SK-N-SH treated with all-trans-retinoic acid at 6 μM for 48 hours (cell line): ENCODE data around the gene PGAP6.
"Not testable (repeated sequence)": the region's sequence is repeated elsewhere in the genome, so short reads cannot be mapped to it uniquely, and the experiment has no call there.

Experiments
- ATAC-seq: fragments of 200-7000 bp; cut with Tn5 transposase; 3 replicates; pipeline ENCODE4 v1.9.1; 2020; ENCODE audit warnings: mild to moderate bottlenecking, moderate library complexity
- BACH2 ChIP-seq: fragments of 250-450 bp; sonication (Bioruptor Pico); IDR thresholded peaks from 2 replicates; pipeline ENCODE4 v1.9.0; 2021; ENCODE audit warnings: mild to moderate bottlenecking, borderline replicate concordance
- CREB5 ChIP-seq: fragments of 250-450 bp; sonication (Bioruptor Pico); IDR thresholded peaks from 2 replicates; pipeline ENCODE4 v1.5.1; 2020; ENCODE audit warnings: low read depth, mild to moderate bottlenecking, moderate library complexity
- CSDC2 ChIP-seq: fragments of 250-450 bp; sonication (Bioruptor Pico); IDR thresholded peaks from 2 replicates; pipeline ENCODE4 v1.5.0; 2020; ENCODE audit warnings: mild to moderate bottlenecking, moderate library complexity
- ESRRG ChIP-seq: fragments of 250-450 bp; sonication (Bioruptor Pico); IDR thresholded peaks from 2 replicates; pipeline ENCODE4 v1.6.1; 2021; ENCODE audit warnings: mild to moderate bottlenecking
- GLIS3 ChIP-seq: fragments of 250-450 bp; sonication (Bioruptor Pico); IDR thresholded peaks from 2 replicates; pipeline ENCODE4 v1.5.0; 2020; ENCODE audit warnings: mild to moderate bottlenecking, moderate library complexity
- ISL1 ChIP-seq: fragments of 250-450 bp; sonication (Bioruptor Pico); IDR thresholded peaks from 2 replicates; pipeline ENCODE4 v2.1.2; 2022; ENCODE audit warnings: mild to moderate bottlenecking, moderate library complexity
- OSR1 ChIP-seq: fragments of 250-450 bp; sonication (Bioruptor Pico); IDR thresholded peaks from 2 replicates; pipeline ENCODE4 v1.8.0; 2022; ENCODE audit warnings: moderate library complexity, mild to moderate bottlenecking, inconsistent platforms
- PPARA ChIP-seq: fragments of 250-450 bp; sonication (Bioruptor Pico); IDR thresholded peaks from 2 replicates; pipeline ENCODE4 v1.5.0; 2020; ENCODE audit warnings: mild to moderate bottlenecking, borderline replicate concordance
- TOX ChIP-seq: fragments of 250-450 bp; sonication (Bioruptor Pico); IDR thresholded peaks from 2 replicates; pipeline ENCODE4 v1.8.0; 2021; ENCODE audit warnings: mild to moderate bottlenecking, moderate library complexity, borderline replicate concordance
- ZC3H10 ChIP-seq: fragments of 250-450 bp; sonication (Bioruptor Pico); IDR thresholded peaks from 2 replicates; pipeline ENCODE4 v1.5.1; 2021; ENCODE audit warnings: mild to moderate bottlenecking, moderate library complexity
- ZFP3 ChIP-seq: fragments of 250-450 bp; sonication (Bioruptor Pico); IDR thresholded peaks from 2 replicates; pipeline ENCODE4 v1.5.0; 2020; ENCODE audit warnings: mild to moderate bottlenecking, moderate library complexity
- ZFP30 ChIP-seq: fragments of 450-650 bp; formaldehyde crosslinking; IDR thresholded peaks from 2 replicates; pipeline ENCODE4 v1.5.0; 2022; ENCODE audit warnings: mild to moderate bottlenecking, moderate library complexity
- ZNF565 ChIP-seq: fragments of 450-650 bp; formaldehyde crosslinking; conservative IDR thresholded peaks from 2 replicates; pipeline ENCODE4 v1.5.0; 2020; ENCODE audit warnings: low read depth, mild to moderate bottlenecking, moderate library complexity
- ZNF70 ChIP-seq: fragments of 450-650 bp; formaldehyde crosslinking; IDR thresholded peaks from 2 replicates; pipeline ENCODE4 v1.5.0; 2020; ENCODE audit warnings: mild to moderate bottlenecking, moderate library complexity
- ZNF8 ChIP-seq: fragments of 450-650 bp; formaldehyde crosslinking; IDR thresholded peaks from 2 replicates; pipeline ENCODE4 v1.5.0; 2020; ENCODE audit warnings: mild to moderate bottlenecking, moderate library complexity
- TF ChIP-seq, protein P1 (sequence below): fragments of 250-450 bp; sonication (Bioruptor Pico); IDR thresholded peaks from 2 replicates; pipeline ENCODE4 v1.5.0; 2020; ENCODE audit warnings: mild to moderate bottlenecking, moderate library complexity
- TF ChIP-seq, protein P2 (sequence below): fragments of 250-450 bp; sonication (Bioruptor Pico); IDR thresholded peaks from 2 replicates; pipeline ENCODE4 v1.8.0; 2020; ENCODE audit warnings: mild to moderate bottlenecking, moderate library complexity, borderline replicate concordance
- TF ChIP-seq, protein P3 (sequence below): fragments of 250-450 bp; sonication (Bioruptor Pico); IDR thresholded peaks from 2 replicates; pipeline ENCODE4 v1.5.1; 2021; ENCODE audit warnings: mild to moderate bottlenecking, moderate library complexity

Gene PGAP6

DNA sequence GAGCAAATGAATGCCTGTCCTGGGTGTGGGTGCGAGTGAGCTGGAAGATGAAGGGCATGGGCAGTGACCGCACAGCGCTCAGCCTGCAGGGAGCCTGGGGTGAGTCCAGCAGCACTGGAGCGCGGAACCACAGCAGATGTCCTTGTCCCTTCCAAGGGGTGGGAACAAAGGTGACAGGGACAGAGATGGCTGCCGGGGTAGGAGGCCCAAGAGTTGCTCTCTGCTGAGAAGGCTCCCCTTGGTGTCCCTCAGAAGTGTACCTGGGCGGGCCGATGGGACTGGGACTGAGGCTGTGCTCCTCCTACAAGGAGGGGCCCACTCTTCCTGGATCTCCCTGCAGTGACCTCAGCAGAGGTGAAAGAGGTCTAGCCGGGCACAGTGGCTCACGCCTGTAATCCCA is 7.6 kb upstream of the PGAP6 start:
- no peak for ATAC-seq

DNA sequence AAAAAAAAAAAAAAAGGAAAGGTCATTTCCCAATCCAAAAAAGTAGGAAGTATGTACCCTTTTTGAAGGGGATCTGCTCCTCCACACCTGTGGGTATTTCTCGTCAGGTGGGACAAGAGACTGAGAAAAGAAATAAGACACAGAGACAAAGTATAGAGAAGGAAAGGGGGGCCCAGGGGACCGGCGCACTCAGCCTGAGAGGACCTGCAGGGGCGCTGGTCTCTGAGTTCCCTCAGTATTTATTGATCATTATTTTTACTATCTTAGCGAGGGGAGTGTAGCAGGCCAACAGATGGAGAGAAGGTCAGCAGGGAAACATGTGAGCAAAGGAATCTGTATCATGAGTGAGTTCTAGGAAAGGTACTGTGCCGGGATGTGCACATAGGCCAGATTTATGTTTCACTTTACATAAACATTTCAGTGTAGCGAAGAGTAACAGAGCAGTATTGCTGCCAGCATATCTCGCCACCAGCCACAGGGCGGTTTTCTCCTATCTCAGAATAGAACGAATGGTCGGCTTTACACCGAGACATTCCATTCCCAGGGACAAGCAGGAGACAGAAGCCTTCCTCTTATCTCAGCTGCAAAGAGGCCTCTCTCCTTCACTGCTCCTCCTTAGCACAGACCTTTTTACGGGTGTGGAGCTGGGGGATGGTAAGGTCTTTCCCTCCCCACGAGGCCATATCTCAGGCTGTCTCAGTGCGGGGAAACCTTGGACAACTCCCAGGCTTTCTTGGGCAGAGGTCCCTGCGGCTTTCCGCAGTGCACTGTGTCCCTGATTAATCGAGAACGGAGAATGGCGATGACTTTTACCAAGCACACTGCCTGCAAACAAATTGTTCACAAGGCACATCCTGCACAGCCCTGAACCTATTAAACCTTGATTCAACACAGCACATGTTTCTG is 6.2 kb upstream of the PGAP6 start:
- ATAC-seq, result not testable (repeated sequence)

More for the DNA sequence above, 7.6 kb upstream of the PGAP6 start:
- TF ChIP-seq ESRRG (CRISPR knock-in tag), result no peak
- TF ChIP-seq ISL1 (CRISPR knock-in tag), result no peak
- TF ChIP-seq, protein P1, sequence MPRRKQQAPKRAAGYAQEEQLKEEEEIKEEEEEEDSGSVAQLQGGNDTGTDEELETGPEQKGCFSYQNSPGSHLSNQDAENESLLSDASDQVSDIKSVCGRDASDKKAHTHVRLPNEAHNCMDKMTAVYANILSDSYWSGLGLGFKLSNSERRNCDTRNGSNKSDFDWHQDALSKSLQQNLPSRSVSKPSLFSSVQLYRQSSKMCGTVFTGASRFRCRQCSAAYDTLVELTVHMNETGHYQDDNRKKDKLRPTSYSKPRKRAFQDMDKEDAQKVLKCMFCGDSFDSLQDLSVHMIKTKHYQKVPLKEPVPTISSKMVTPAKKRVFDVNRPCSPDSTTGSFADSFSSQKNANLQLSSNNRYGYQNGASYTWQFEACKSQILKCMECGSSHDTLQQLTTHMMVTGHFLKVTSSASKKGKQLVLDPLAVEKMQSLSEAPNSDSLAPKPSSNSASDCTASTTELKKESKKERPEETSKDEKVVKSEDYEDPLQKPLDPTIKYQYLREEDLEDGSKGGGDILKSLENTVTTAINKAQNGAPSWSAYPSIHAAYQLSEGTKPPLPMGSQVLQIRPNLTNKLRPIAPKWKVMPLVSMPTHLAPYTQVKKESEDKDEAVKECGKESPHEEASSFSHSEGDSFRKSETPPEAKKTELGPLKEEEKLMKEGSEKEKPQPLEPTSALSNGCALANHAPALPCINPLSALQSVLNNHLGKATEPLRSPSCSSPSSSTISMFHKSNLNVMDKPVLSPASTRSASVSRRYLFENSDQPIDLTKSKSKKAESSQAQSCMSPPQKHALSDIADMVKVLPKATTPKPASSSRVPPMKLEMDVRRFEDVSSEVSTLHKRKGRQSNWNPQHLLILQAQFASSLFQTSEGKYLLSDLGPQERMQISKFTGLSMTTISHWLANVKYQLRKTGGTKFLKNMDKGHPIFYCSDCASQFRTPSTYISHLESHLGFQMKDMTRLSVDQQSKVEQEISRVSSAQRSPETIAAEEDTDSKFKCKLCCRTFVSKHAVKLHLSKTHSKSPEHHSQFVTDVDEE (CRISPR knock-in tag), result no peak
- TF ChIP-seq PPARA, result no peak
- TF ChIP-seq, protein P2, sequence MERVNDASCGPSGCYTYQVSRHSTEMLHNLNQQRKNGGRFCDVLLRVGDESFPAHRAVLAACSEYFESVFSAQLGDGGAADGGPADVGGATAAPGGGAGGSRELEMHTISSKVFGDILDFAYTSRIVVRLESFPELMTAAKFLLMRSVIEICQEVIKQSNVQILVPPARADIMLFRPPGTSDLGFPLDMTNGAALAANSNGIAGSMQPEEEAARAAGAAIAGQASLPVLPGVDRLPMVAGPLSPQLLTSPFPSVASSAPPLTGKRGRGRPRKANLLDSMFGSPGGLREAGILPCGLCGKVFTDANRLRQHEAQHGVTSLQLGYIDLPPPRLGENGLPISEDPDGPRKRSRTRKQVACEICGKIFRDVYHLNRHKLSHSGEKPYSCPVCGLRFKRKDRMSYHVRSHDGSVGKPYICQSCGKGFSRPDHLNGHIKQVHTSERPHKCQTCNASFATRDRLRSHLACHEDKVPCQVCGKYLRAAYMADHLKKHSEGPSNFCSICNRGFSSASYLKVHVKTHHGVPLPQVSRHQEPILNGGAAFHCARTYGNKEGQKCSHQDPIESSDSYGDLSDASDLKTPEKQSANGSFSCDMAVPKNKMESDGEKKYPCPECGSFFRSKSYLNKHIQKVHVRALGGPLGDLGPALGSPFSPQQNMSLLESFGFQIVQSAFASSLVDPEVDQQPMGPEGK (CRISPR knock-in tag), result no peak
- TF ChIP-seq ZFP3 (CRISPR knock-in tag), result no peak
- TF ChIP-seq OSR1 (CRISPR knock-in tag), result no peak
- TF ChIP-seq, protein P3, sequence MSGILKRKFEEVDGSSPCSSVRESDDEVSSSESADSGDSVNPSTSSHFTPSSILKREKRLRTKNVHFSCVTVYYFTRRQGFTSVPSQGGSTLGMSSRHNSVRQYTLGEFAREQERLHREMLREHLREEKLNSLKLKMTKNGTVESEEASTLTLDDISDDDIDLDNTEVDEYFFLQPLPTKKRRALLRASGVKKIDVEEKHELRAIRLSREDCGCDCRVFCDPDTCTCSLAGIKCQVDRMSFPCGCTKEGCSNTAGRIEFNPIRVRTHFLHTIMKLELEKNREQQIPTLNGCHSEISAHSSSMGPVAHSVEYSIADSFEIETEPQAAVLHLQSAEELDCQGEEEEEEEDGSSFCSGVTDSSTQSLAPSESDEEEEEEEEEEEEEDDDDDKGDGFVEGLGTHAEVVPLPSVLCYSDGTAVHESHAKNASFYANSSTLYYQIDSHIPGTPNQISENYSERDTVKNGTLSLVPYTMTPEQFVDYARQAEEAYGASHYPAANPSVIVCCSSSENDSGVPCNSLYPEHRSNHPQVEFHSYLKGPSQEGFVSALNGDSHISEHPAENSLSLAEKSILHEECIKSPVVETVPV (CRISPR knock-in tag), result no peak
- TF ChIP-seq ZFP30, result no peak
- no peak for TF ChIP-seq GLIS3 (CRISPR knock-in tag)
- TF ChIP-seq ZNF565 (CRISPR knock-in tag), result no peak
- no peak for TF ChIP-seq CSDC2 (CRISPR knock-in tag)
- no peak for TF ChIP-seq ZC3H10 (CRISPR knock-in tag)
- no peak for TF ChIP-seq ZNF8 (CRISPR knock-in tag)
- TF ChIP-seq BACH2 (CRISPR knock-in tag), result no peak
- TF ChIP-seq ZNF70, result no peak
- TF ChIP-seq CREB5 (CRISPR knock-in tag), result no peak

DNA sequence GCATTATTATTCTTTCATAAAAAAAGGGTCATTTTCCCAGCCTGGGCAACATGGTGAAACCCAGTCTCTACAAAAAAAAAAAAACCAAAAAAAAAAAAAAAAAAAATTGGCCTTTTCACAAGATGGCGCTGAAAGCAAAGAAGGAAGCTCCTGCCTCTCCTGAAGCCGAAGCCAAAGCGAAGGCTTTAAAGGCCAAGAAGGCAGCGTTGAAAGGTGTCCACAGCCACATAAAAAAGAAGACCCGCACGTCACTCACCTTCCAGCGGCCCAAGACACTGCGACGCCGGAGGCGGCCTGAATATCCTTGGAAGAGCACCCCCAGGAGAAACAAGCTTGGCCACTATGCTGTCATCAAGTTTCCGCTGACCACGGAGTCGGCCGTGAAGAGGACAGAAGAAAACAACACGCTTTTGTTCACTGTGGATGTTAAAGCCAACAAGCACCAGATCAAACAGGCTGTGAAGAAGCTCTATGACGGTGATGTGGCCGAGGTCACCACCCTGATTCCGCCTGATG is 4.9 kb upstream of the PGAP6 start:
- no peak for ATAC-seq
- no peak for TF ChIP-seq OSR1 (CRISPR knock-in tag)
- TF ChIP-seq CSDC2 (CRISPR knock-in tag), result no peak
- TF ChIP-seq, protein P2 (CRISPR knock-in tag), result no peak
- no peak for TF ChIP-seq ZFP3 (CRISPR knock-in tag)
- TF ChIP-seq TOX, result no peak
- TF ChIP-seq, all 23 proteins: peak for 0
